Daoy (cell line): ENCODE measurements around the gene ITGA11. TPM values are rescaled to one million over a fixed set of nuclear protein-coding genes. Genes with fewer than 3 reads are reported as not detected.

Source experiments
- DNase-seq: peaks from one replicate; pipeline ENCODE4 v3.0.0-alpha.2; 2015; ENCODE audit warnings: low read depth
- total RNA-seq: library from RNA; depleted of rRNA; stranded (reverse); fragments of >200 nt; shearing (Covaris generic); gene quantifications from 2 replicates; pipeline ENCODE4 v1.2.3, GENCODE V29; 2014; rRNA removed

ITGA11 gene, protein sequence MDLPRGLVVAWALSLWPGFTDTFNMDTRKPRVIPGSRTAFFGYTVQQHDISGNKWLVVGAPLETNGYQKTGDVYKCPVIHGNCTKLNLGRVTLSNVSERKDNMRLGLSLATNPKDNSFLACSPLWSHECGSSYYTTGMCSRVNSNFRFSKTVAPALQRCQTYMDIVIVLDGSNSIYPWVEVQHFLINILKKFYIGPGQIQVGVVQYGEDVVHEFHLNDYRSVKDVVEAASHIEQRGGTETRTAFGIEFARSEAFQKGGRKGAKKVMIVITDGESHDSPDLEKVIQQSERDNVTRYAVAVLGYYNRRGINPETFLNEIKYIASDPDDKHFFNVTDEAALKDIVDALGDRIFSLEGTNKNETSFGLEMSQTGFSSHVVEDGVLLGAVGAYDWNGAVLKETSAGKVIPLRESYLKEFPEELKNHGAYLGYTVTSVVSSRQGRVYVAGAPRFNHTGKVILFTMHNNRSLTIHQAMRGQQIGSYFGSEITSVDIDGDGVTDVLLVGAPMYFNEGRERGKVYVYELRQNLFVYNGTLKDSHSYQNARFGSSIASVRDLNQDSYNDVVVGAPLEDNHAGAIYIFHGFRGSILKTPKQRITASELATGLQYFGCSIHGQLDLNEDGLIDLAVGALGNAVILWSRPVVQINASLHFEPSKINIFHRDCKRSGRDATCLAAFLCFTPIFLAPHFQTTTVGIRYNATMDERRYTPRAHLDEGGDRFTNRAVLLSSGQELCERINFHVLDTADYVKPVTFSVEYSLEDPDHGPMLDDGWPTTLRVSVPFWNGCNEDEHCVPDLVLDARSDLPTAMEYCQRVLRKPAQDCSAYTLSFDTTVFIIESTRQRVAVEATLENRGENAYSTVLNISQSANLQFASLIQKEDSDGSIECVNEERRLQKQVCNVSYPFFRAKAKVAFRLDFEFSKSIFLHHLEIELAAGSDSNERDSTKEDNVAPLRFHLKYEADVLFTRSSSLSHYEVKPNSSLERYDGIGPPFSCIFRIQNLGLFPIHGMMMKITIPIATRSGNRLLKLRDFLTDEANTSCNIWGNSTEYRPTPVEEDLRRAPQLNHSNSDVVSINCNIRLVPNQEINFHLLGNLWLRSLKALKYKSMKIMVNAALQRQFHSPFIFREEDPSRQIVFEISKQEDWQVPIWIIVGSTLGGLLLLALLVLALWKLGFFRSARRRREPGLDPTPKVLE
- total RNA-seq: 6.4 and 11.4 TPM in 2 replicates

DNA sequence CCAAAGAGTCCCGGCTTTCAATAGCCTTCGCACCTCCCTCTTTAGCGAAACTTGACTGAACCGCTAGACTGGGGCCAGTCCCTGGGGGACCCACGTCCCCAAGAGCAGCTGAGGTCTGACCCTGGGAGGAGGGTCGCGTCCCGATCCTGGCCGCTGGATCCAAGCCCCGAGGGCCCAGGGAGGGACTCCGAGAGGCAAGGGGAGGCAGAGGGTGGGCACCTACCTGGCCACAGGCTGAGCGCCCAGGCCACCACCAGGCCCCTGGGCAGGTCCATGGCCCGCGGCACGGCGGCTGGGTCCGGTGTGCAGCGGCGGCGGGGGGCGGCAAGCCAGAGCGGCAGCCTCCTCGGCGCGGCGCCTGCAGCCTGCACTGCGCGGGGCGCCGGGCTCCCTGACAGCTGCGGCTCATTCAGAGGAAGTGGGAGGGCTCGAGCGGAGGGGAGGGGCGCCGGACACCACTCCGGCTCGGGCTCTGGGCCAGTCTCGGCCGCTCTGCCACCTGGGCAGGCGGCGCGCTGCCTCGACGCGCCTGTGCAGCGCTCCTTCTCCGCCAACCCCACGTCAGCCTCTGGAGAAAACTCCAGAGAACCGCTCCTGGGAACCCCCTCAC, at the start of gene ITGA11:
Gene ITGA11 (minus strand): TSS at position 372 of the 610 bp plus-strand sequence. CDS start 97 bp downstream, at position 275.
- DNase-seq: peak; percentile 81

DNA sequence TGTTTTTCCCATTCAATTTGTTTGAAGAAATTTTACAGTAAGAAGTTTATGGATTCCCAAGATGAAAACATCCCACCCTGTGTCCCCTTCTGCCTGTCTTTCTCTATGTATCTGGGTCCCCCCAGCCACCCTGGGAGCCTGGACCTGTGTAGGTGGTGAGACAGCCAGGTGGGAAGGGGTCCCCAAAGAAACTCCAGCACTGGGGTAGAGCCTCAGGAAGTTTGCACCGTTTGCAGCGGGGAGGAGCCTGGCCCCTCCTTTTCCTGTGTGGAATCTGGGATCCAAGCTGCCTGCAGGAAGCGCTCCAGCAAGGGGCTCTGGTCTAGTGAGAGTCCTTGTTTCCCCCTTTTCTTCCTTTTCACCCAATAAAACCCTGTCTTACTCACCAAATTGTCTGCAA, 49.4 kb upstream of the ITGA11 start:
- DNase-seq: no peak

DNA sequence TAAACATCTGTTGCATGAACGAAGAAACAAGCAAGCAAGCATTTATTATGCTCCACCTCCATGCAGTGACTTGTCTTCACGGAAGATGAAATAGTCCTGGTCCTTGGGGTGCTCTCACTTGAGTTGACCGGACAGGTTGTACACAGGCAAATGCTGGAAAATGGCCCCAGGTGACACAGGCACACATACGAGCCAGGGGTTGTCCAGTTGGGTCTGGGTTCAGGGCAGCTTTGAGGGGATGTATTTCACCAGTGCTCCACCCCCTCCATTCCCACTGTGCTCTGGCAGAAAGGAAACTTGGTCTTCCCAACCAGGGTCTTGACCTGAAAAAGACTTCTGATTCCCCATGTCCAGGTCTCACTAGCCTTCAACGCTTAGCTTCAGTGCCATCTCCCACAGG, 48.3 kb upstream of the ITGA11 start:
- no peak for DNase-seq

DNA sequence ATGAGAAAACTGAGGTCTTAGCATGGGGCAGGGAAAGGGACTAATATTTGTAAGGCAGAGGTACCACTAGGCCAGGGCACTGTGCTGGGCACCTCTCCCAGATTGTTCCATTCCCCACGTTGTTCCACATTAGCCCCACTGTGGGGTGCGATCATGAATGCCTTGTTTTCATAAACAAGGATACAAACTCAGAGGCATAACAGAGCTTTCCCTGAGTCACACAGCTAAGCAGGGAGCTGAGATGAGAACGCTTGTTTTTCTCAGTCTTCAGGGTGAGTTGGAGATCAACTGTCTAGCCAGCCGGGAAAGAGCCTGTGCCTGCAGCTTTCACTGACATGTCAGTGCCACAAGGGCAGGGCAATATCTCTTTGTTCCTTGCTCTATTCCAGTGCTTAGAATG, 47.9 kb upstream of the ITGA11 start:
- no peak for DNase-seq

DNA sequence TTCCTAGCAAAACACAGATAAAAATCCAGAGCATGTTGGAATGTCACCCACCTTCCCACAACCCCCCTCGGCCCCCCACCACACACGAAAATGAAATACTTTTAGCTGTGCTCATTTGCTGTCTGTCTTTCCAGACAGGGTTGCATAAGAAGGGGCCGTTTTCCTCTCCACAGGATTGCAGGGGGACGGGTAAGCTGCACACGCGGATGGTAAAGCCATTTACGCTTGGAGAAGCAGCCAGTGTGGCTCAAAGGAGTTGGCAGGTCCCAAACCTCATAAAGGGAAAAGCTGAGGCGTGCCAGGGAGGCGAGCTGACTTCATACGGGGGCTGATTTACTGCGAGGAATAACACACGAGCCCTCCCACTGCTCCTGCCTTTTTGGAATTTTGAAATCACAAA, 47.4 kb upstream of the ITGA11 start:
- DNase-seq: no peak

DNA sequence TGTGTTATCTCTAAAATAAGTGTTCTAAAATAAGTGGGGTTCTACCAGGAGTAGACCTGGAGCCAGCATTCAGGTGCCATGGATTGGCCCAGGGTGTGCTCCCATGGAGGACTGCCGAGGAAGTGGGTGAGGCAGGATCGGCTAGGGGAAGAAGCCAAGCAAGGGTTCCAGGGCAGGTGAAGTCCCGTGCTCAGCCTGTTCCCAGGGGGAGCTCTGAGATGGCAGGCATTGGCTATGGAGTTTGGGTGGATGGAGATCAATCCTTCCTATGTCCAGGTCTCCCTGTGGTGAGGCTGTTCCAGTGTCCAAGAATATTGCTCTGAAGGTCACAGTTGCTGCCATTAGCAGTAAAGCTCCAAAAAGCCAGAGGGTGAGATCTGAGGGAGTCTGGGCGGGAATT, 46.9 kb upstream of the ITGA11 start:
- no peak for DNase-seq

DNA sequence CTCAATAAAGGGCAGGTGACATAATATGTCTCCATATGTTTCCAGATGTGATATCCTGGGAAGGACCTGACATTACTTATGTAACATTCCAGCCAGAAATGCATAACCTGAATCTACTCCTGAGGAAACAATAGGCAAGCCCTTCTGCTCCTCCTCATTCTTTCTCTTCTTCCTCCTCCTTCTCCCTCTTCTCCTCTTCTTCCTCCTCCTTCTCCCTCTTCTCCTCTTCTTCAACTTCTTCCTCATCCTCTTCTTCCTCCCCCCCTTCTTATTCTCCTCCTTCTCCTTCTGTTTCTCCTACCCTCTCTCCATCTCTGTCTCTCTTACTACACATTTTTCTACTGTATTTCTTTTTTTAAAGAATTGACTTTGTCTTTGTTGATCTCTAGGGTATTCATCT, 43.5 kb upstream of the ITGA11 start:
- no peak for DNase-seq

DNA sequence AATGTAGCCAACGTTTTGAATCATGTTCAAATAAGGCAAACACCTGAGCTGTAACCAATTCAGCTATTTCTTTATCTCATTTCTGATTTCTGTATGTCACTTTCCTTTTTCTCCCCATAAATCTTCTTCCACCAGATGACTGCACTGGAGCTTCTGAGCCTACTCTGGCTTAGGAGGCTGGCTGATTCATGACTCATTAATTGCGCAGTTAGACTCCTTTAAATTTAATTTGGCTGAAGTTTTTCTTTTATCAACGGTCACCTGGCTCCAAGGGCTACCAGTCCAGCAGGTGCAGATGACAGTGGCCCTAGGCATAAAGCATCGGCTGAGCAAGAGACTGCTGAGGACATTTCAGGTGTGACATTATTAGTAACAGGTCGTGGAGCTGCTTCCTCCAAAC, 39.6 kb upstream of the ITGA11 start:
- no peak for DNase-seq

DNA sequence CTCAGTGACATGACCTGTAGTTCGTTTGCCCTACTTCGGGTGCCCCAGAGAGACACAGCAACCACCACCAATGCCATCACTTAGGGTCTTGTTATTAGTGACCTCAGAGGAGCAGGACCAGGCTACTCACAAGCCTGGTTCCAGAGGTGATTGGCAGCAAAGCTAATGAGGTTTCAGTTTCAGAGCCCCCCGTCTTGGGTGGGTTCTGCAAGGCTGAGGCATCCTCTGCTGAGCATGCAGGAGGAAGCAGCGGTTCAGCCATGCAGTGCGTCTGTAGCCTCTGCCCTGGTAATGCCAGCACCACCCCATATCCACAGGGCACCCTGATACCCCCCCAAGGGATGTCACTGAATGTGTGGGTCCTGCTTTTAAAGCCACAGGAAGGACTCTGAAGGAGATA, 39.0 kb upstream of the ITGA11 start:
- no peak for DNase-seq

DNA sequence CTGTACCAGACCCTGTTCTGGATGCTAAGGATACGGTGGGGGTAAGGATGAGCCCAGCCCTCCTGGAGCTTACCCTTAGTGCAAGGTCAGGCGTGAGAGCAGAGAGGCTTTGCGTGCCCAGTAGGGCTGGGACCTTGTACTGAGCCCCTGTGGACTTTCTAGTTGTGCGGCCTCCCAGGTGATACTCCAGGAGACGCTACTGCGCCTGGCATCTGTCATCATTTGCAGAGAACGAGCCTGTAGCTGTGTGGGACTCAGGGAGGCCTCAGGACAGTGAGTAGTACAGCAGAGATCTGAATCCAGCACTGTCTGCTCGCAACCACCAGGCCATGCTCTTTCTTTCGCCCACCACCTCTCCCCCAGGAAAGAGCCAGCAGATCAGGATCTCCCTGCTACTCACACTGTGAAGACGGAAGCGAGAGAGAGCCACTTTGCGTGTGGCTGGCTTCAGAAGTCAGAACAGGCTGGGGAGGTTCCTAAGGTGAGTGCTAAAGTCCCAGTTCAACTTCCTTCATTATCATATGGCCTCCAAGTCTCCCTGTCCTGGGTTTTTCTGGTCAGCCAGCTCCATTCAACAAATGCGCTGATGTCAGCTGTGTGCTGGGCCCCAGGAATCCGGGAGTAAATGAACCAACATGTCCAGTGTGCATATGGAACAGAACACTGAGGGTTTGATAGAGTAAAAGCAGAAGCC, 38.2 kb upstream of the ITGA11 start:
- DNase-seq: no peak

DNA sequence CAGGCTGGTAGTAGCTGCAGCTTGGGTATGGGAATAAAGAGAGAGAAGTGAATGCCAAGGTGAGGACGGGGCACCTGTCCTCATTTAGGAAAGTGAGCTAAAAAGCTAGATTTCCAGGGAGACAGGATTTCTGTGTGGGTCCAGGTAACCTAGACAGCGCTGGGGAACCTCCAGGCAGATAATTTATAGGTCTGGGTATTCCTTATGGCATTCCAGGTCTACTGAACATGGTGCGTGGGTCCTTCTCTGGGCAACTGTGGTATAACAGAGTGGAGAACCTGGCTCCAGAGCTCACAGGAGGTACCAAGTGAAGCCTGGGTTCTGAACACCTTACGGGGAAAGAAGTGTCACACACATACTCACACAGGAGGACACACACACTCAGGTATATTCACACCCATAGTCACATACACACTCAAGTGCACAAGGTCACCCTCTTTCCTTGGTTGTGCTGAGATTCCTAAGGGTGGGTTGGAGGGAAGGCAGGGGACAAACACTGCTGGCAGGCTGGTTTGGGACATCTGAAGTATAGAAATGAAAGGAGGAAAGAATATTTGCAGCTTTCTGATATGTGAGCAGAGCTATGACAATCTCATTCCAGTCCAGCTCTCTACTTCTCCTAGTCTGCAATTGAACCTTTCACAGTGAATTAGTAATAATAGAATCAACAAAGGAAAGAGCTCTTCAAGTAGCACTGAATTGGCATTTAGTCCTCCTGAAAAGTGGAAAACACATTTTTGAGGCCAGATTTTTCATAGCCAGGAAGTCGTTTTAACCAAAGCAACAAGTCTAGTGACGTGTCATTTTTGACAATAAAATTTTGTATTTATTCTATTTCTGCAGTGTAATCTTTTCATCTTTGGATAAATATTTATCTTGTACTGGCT, 37.4 kb upstream of the ITGA11 start:
- no peak for DNase-seq

DNA sequence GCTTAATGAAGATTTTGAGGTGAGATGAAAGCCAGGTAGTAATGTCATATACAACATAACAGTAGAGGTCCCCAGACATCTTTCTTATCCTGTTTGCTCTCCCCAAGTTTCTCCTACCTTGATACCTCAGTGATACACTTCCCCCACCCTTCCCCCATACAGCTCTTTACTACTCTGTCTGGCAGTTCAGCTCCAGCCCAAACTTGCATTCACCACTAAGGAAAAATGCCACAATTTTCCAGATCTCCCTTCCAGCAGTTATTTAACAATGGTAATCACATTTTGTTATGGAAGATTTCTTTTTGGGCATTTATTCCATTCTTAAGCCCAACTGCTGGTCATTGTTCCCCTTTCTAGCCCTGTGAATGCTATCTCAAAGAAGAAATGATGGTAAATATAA, 34.9 kb upstream of the ITGA11 start:
- DNase-seq: no peak

DNA sequence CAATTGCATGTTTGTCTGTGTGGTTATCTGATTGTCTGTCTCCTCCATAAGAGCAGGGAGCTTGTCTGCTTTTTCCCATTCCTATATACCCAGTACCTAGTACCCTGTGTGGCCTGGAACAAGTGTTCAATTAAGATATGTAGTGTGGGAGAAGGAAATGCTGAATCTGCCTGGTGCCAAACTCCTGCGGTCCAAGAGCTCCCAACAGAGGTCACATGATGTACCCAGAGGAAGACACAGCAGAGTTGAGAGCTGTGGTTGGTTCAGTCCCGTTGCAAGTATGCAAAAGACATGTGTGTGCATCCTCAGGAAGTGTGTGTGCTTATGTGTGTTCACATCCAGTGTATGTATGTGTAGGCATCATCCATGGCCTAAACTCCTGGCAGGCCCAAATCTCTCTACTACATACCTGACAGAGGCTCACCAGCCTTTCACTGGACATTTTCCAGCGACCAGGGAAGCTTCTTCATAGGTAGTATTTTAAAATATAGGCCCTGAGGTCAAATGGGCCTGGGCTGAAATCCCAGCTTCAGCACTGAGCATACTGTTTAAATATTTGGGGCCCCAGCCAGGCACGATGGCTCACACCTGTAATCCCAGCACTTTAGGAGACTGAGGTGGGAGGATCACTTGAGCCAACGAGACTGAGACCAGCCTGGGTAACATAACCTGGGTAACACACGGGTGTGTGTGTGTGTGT, 34.0 kb upstream of the ITGA11 start:
- DNase-seq: no peak

DNA sequence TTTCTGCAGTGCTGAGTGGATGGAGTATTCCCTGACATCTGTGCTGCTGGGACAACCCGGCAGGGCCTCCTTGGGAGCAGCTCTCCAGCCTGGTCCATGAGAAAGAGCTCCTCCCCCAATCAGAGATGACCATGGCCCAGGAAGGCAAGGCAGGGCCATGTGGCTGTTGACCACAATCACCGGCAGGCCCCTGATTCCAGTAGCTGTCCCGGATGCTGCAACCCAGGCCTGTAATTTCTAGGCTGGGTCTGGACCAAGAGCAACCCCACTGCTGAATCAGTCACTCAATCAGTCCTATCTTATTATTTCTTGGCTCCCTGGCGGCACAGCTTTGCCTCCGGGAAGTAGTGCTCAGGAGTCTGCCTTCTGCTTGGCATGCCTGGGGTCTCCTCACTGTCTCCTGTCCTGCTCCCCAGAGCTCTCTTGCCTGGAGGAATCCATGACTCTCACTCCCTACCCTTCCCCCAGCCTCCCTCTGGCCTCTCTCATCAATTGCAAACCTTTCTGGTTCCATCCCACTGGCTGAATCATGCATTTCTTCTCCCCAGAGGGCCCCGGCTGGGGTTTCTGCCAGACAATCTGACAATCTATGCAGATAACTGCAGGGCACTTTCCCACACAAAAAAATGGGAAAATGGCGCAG, 32.6 kb upstream of the ITGA11 start:
- DNase-seq: peak; percentile 52

DNA sequence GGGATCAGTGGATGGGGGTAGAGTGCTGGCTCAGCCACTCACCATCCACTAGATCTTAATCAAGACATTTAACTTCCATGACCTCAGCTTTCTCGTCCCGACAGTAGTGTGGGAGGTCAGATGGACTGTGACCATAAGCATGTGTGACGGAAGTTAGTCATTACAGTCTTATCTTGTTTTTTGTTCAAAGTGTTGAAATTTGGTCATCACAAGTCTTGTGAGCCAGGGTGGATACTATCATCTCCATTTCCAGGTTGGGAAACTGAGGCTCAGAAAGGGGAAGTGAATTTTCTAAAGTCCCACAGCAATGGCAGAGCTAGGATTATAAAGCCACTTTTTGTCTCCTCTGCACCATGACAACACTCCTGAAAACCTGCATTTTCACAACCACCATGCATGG, 32.0 kb upstream of the ITGA11 start:
- no peak for DNase-seq

DNA sequence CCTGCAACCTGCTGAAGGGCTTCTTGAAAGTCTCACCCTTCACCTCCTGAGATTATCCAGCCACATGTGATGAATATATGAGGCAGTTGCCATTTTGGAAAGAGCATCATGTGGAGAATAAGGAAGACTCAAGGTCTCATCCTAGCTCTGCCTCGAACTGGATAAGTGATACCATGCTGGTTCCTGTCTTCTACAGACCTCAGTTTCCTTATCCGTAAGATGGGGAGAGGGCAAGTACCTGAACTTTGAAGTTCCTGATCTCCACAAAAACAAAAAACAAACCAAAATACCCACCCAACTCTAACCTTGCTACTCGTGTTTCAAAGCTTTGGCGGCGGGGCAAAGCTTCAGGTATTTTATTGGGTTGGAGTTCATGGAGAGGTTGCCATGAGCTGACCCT, 31.5 kb upstream of the ITGA11 start:
- DNase-seq: no peak

DNA sequence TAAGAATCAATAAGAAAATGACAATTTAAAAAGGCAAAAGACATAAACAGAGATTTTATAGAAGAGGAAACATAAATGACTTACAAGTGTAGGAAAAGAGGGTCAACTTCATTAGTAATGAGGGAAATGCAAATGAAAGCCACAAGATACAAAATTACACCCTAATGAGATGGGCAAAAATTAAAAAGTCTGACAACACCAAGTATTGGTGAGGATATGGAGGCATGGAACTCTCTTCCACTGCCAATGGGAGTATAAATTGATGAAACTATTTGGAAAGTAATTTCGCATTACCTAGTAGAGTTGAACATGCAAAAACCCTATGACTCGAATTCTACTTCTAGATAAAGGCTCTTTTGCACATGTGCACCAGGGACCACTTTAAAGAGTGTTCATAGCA, 28.2 kb upstream of the ITGA11 start:
- DNase-seq: no peak

DNA sequence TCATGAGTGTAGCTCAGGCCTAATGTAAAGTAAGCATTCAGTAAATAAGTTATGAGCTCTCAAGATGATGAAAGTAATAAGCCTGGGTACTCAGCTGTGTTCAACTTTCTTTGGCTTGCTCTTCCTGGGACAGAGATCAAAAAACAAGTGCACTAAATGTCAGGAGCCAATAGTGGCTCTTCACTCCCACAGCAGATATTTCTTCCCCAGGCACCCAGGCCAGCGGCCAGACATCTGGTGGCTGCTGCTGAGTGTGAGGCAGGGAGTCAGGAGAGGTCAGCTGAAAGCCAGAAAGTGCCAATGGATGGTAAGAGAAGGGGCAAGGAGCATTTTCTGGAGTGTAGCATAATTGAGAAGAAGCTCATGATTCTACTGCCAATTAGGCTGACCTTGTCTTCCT, 18.2 kb upstream of the ITGA11 start:
- DNase-seq: no peak

DNA sequence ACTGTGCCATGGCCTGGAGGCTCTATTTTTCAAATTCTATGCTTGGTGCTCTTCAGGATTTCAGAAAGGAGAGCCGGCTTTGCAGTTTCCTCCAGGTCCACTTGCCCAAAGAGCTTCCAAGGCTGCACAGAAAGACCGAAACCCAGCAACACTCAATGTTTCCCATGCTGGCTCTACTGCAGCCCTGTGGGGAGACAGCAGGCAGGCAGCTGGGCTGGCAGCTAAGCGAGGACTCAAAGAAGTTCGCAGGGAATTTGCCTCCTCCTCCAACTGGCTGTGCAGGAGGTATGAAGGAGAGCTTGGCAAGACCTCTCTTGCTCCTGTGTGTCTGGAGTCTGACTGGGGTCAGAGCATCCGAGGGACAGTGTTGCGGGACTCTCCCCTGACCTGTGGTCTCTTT, 17.4 kb upstream of the ITGA11 start:
- DNase-seq: no peak
